Left ventricle myocardium superior (tissue), 1 donor: ENCODE data around the gene GATA2. TPM values are rescaled to one million over a fixed set of nuclear protein-coding genes. Genes with fewer than 3 reads are reported as not detected.
A peak's percentile ranks its signal among the peaks of the same experiment; 100 is the strongest.

Experiments used
- ATAC-seq: fragments of 200-7000 bp; cut with Tn5 transposase; one replicate; pipeline ENCODE4 v1.9.1; 2020; ENCODE audit warnings: mild to moderate bottlenecking, moderate library complexity
- DNase-seq: peaks from one replicate; pipeline ENCODE4 v3.0.0-alpha.2; 2020
- intact Hi-C: fragments of 100-400 bp; cut with micrococcal nuclease; formaldehyde crosslinking; loops from one replicate; pipeline ENCODE4 v1.11.0; 2022
- total RNA-seq: library from RNA; stranded (reverse); fragmentation: NEBNext Ultra II Directional; extraction: Animal tissue kit (Norgen Biotek cat#: 25700); gene quantifications from one replicate; pipeline ENCODE4 v1.2.1, GENCODE V29; 2021
- donor health status: DM: no; HTN: yes; CAD: no; lungs with severe emphysema.

GATA2 gene
- total RNA-seq, 1 donor from 2014 or later: 8.0 TPM

DNA sequence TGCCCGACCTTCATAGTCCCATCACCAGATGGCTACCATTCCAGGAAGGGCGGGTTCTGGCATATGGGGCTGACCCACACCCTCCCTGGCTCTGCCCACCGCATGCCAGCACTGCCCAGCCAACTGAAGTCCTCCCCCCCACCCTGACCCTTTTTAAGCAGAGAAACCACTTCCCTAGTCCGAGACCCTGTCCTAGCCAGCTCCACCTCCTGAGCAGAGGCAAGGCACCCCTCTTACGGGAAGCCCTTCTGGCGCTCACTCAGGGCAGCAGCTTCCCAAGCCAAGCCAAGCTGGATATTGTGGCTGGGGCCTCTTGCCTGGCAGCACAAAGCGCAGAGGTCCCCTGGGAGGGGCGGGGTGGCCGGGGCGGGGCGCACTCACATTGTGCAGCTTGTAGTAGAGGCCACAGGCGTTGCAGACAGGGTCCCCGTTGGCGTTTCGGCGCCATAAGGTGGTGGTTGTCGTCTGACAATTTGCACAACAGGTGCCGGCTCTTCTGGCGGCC, 11.5 kb downstream of the GATA2 start:
- intact Hi-C loops: no loop called here
- peak; percentile 70 for ATAC-seq

DNA sequence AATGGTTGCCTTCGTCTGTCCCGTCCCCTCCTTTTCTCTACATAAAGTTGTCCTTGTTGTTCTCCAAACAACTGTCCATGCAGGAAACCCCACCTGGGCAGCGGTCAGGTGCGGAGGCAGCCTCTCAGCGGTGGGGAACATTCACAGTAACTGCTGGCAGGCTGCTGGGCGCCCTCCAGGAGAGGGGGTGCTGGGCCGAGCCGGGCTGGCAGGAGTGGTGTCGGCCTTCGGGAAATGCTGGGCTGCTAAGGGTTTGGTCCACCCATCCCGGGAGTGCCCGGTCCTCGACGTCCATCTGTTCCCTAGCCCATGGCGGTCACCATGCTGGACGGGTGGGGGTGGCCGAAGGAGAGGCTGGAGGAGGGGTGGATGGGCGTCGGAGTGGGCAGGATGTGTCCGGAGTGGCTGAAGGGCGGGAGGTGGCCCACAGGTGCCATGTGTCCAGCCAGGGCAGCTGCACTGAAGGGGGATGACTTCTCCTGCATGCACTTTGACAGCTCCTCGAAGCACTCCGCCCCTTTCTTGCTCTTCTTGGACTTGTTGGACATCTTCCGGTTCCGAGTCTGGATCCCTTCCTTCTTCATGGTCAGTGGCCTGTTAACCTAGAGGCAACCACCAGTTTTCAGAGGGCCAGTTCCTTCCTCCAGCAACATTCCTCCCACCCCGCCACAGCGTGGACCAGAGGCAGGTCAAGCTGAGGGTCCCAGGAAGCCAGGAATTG, 12.1 kb downstream of the GATA2 start:
- intact Hi-C loops: no loop called here
- DNase-seq: peak; percentile 24
- ATAC-seq: no peak

More for the DNA sequence above, 11.5 kb downstream of the GATA2 start:
- DNase-seq: peak; percentile 77

DNA sequence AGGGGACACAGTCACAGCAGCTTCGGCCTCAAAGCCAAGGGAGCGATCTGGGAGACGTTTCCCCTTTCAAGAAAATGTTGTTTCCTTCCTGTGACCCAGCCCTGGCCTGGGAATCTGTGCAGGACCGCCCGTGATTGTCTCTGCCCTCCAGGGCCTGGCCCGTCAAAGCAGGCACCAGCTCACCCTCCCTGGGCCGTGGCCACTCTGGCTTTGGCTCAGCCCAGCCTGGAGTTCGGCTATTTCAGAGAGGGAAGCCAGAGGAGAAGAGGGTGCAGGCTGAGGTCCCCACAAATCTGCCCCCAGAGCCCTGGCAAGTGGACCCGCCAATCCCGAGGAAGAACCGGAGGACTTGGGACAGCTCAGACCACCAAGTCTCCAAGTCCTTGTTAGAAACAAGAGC, 12.7 kb downstream of the GATA2 start:
- intact Hi-C loops: no loop called here
- DNase-seq (no peak), ATAC-seq (peak; percentile 51)

DNA sequence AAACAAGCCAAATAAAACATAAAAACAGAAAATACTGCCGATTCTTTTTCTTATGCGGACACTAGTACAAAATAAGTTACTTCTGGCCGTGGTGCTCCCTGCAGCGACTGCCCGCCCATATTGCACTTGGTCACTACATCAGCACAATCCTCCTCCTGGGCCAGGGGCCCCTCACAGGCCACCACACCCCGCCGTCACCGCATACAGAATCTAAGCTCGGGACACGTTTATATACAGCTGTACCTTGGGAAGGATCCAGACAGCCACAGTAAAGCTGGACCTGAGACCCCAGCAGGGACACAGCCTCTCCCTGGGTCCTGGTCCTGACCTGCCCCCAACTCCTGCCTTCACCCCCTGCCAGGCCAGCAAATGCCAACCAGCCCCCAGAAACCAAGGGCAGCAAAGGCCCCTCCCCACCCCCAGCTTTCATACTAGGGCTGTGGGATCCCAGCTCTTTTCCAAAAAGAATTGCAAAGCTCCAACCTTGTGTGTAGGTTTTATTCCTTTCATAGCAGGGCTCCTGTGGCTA, 13.4 kb downstream of the GATA2 start:
- ATAC-seq: no peak
- DNase-seq: no peak
- intact Hi-C loops: no loop called here

DNA sequence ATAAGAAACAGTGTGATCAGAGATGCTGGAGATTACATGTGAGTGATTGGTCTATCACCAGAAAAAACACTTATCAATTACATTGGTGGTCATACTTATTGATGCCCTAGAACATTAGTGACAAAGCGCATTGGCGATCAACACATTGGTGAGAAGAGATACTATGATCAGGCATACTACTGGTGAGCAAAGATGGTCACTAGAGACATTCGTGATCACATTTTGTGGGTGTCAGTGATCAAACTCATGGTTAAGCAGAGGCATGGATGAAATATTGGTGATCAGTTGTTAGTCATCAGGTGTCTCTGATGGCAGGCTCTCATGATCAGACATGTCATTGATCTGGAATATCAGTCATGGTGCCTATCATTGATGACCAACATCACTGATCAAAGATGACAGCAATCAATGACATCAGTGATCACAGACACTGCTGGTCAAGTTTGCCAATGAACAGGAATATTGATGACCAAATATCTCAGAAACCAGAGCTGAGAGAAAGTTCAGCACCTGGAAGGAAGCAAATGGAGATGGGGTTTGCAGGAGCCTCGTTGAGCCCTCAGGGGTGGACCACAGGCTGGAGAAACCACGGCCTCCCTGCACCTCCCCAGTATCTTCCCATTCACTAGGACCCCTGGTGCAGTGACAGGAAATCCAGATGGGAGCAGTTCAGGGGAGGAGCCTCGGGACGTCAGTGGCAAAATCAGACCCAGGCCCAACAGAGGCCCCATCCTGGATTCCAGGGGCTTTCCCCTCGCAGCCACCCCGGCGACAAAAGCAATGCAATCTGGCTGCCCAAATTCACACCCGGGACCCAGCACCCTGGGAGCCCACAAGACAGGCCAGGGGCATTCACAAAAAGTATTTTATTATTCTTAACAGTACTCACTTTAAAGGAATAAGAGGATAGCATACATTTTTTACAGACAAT, 14.2 kb downstream of the GATA2 start:
- DNase-seq (no peak), ATAC-seq (no peak)
- intact Hi-C loops: no loop called here

DNA sequence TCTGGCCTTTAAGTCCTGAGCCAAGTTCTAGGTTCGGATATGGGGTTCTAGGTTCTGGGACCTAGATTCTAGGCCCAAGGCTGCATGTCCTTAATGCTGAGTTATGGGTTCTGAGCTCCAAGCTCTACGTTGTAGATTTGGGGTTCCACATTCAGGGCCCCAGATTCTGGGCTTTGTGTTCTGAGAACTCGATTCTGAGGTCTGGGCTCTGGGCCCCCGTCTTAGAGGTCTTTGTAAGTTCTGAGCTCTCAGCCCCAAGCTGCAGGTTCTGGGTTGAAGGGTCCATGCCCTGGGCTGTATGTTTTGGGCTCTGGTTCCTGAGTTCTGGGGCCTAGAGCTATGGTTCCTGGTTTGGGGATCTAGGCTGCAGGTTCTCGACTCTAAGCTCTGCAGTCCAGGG, 16.3 kb downstream of the GATA2 start:
- intact Hi-C loops: no loop called here
- no peak for ATAC-seq
- DNase-seq: no peak

DNA sequence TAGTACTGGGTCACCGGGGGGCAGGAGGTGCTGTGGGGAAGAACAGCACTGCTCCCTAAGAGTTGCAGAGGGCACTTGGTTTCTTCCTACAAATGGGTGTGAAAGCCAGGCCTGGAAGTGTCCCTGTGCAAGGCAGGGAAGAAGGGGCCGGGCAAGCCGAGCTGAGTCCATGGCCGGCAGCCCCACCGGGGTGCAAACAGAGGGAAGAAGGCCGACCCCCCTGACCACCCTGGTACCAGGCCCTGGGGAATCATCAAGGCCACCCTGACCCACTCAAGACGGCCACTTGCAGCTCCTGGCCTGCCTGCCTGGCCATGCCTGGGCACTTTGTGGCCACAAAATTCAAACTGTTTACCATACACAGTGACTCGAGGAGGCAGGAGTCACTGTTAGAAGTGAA, 17.6 kb downstream of the GATA2 start:
- no peak for ATAC-seq
- intact Hi-C loops: no loop called here
- DNase-seq: no peak

DNA sequence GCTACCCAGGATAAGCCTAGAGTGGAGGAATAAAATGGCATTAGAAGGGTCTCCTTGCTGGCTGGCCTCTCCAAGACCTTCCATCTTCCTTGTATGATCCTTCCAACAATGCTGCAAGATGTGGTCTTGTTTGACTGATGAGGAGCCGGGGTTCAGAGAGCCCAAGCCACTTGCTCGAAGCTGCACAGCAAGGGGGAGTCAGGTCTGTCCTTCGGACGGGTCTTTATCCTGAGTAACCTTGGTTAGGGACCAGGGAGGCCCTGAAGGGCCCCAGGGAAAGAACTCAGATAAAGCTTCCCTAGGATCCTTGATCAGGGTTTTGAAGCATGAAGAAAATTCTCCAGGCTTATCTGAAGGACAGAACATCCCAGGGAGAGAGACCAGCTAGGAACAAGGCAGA, 19.3 kb downstream of the GATA2 start:
- no peak for DNase-seq

DNA sequence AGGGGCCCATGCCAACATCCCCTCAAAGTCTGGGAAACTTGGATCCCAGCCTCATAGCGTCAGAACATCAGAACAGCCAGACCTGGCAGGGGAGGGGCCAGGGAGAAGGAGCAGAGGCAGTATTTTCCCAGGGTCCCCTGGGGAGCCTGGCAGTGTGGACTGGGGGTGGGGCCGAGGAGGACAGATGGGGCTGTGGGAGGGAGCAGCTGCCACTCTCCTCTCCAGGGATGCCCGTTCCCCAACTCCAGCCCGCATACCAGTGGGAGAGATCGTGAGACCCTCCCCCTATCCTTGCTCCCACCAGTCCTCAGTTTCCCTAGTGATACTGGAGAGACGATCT, 19.9 kb downstream of the GATA2 start:
- intact Hi-C loops: no loop called here
- DNase-seq: no peak
- no peak for ATAC-seq

More for the DNA sequence above, 19.3 kb downstream of the GATA2 start:
- no peak for ATAC-seq
- intact Hi-C loops: no loop called here

DNA sequence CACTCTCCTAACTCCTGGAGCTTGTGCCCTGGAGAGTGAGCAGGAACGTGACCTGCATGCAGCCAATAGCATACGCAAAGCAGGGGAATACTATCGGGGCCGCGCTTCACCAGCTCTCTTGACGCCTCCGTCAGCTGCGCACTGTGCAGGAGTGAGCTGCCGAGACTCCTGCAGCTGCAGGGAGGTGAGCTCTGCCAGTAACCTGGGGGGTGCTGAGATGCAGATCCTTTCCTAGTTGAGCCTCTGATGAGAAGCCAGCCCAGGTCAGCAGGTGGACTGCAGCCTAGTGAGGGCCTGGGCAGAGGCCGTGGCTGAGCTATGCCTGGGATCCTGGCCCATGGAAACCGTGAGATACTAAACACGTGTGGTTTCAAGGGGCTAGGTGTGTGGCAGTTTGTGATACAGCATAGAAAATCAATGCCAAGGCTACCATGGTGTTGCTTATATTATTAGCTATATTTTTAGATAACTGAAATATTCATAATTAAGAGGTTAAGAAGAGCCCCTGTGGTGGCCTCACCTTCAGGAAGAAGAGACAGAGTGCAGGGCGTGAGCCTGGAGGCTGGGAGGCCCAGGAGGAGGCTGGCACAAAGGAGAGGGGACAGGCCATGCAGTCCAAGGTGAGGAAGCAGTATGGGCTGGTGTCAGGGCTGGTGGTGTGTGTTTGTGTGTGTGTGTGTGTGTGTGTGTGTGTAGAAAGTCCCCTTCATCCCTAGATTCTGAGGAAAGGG, 20.4 kb downstream of the GATA2 start:
- ATAC-seq: no peak
- intact Hi-C loops: no loop called here
- no peak for DNase-seq

DNA sequence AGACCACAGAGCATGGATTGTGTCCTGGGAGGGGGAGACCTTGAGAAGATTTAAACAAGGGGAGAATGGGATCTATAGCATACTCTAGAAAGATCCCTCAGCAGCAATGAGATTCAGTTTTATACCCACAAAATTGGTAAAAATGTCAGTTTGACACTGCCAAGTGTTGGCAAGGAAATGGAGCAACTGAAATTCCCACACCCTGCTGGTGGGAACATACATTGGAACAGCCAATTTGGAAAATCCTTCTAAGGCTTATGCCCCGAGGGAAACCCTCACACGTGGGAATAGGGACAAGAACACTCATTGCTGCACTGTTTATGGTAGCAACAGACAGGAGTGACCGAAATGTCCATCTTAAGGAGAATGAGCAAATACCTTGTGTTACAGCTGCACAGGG, 21.3 kb downstream of the GATA2 start:
- no peak for ATAC-seq

DNA sequence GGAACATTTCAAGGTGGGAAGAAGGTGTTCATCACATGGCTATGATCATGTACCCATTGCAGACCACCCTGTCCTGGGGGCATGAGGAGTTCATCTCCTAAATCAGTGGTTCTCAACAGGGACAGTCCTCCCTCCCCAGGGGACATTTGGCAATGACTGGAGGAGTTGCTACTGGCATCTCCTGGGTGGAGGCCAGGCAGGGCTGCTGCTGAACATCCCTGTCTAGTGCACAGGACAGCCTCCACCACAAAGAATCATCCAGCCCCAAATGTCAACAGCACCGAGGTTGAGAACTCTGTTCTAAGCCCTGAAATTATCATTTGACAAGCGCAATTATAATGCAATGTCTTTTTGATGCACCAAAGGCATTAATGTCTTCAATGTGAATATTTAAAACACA, 21.9 kb downstream of the GATA2 start:
- no peak for ATAC-seq
- intact Hi-C loops: no loop called here
- DNase-seq: no peak

More for the DNA sequence above, 21.3 kb downstream of the GATA2 start:
- DNase-seq: no peak
- intact Hi-C loops: no loop called here

DNA sequence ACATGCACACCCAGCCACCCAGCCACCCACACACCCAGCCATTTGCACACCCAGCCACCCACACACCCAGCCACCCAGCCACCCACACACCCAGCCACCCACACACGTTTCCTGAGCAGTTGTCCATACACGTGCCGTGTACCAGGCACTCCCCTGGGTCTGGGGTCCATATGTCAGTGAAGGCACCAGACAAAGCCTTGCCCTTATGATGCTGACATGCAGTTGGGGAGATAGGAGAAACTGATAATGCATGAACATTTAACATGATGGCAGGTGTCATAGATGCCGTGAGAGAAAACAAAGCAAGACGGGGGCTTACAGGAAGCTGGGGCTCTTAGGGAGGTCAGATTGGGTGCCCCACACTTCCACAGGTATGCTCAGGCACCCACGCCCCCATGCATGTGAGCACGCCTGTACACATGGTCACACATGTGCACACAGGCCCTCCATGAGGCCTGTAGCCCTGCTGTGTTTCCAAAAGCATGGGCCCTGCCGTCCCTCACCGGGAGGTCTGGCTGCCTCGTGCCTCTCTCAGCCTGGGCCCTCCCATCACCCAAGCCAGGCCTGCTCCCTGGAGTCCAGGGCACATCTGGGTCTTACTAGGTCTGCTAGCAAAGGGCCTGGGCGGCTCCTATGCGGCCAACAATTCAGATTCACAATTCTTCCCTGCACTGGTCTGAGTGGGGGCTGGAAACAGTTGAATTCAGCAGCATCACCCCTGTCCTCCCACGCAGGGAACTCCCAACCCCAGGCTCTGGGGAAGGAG, 22.7 kb downstream of the GATA2 start:
- DNase-seq: no peak
- no peak for ATAC-seq
- intact Hi-C loops: no loop called here

DNA sequence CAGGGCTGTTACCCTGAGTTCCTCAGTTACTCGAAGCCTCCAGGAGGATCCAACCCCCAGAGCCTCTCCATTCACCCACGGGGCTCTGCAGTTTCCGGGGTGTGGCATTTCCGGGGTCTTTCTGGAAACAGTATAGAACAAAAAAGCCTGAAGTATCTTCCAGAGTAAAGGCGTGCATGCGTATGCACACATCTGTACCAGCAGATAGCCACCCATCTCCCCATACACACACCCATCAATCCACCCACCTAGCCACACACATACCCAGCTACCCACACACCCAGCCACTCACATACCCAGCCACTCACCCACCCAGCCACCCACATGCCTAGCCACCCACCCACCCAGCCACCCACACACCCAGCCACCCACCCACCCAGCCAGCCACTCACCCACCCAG, 23.4 kb downstream of the GATA2 start:
- no peak for ATAC-seq
- intact Hi-C loops: no loop called here

DNA sequence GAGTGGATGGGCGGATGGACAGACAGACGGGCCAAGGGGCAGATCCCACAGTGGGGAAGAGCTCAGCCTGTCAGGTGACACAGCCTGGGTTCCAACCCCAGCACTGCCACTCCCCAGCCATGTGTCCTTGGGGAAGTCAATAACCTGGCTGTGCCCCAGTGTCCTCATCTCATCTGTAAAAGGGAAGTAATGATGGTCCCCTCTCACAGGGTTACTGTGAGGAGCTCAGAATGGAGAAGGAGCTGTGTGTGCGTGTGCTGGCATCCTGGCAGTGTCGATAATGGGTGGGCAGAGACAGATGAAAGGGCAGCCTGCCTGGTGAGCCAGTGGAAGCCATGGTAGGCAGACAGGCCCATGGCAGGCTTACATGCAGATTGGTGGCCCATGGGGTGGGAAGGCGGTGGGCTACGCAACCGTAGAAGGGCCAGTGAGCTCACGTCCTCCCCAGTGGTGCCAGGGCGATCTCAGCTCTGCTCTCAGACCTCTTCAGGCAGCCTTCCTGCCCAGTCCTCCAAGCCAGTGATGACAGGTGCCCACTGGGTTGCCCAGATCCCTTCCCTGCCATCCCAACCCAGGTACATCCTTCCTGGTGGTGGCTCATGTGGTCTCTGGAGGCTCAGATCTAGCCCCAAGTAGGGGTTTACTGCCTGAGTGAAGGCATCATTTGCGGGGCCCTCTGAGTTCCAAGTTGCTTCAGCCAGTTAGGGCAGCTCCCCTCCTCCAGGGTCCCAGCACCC, 24.0 kb downstream of the GATA2 start:
- DNase-seq (no peak), ATAC-seq (no peak)
- intact Hi-C loops: no loop called here

More for the DNA sequence above, 23.4 kb downstream of the GATA2 start:
- DNase-seq: no peak

DNA sequence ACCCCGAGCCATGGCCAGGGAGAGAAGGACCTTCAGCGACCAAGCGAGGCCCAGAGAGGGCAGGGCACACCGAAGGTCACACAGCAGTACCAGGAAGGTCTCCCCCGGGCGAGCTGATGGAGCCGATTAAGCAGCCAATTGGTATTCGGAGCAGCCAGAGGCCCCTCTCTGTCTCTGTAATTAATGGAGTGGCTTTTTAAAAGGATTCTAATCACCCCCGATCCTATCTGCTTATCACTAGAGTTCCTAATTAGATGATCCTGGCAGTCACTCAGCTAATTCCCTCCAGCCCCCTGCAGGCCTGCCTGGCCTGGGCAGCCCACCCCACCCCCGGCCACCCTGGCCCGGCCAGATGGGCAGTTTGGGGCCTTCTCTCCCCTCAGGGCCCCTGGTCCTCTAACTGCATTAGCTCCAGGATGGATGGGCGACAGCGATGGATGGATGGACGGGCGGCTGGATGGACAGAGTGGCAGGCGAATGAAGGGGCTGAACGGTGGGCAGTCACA, 24.7 kb downstream of the GATA2 start:
- DNase-seq: no peak
- intact Hi-C loops: no loop called here
- ATAC-seq: no peak

DNA sequence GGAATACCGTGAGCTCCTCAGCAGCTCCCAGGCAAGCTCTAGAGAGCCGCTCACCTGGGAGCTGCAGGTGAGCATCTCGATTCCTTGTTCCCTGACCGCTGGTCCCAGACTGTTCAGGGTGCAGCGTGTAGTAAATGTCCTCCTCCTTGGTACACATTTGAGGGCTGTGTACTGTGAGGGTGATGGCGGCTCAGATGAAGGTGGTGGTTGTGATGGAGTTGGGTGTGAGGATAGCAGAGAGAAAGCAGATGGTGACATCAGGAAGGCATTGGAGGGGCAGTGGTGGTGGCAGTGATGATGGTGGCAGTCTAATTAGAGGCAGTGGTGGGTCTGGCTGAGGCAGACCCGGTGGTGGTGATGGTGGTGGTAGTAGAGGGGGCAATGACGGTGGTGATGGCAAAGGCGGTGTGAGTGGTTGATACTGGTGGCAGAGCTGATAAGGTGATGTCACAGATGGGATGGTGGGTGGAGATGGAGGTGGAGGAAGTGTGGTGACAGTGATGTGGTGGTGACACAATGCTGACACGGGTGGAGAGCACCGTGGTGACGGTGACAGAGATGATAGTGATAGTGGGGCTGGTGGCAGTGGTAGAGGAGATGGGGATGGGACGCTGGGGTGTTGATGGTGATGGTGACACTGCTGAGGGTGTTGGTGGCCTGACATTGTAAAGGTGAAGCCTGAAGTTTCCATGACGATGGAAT, 26.0 kb downstream of the GATA2 start, which contains the start of gene DNAJB8:
Gene DNAJB8 (minus strand): TSS at position 51 of the 702 bp plus-strand sequence. CDS start 3,645 bp downstream, outside the sequence.
- intact Hi-C loops: no loop called here
- DNase-seq: no peak
- ATAC-seq: no peak
